Activated T-cell treated with anti-CD3 and anti-CD28 coated beads, Interleukin-2, amount 50 U/mL, for 72 hours (primary cell): Measurements from ENCODE around the gene ARPC4. TPM values are rescaled to one million over a fixed set of nuclear protein-coding genes. Genes with fewer than 3 reads are reported as not detected.

Source experiments
- ATAC-seq, 2 donors: fragments of 150-1000 bp; cut with Tn5 transposase; replicated peaks in 1 of 2; 2 replicates each; pipeline ENCODE4 v1.10.0; 2021; ENCODE audit warnings: moderate library complexity in 2 of 2, mild to moderate bottlenecking in 1 of 2
- DNase-seq, 2 donors: peaks; one replicate each; pipeline ENCODE4 v3.0.0; 2021 to 2022; ENCODE audit warnings: mixed read lengths in 1 of 2
- H3K27ac Mint-ChIP-seq: one replicate; pipeline ENCODE4 v1.8.0; 2022; ENCODE audit warnings: mild to moderate bottlenecking, moderate library complexity, mixed read lengths
- H3K27me3 Mint-ChIP-seq: one replicate; pipeline ENCODE4 v1.8.0; 2022; ENCODE audit warnings: low read depth, mixed read lengths
- H3K36me3 Mint-ChIP-seq, 2 donors: one replicate each; pipeline ENCODE4 v1.8.0; 2022; ENCODE audit warnings: mixed read lengths in 2 of 2, mild to moderate bottlenecking in 1 of 2; ENCODE audit not compliant: insufficient read depth in 2 of 2
- H3K4me1 Mint-ChIP-seq: one replicate; pipeline ENCODE4 v1.8.0; 2022; ENCODE audit warnings: low read depth, mixed read lengths
- H3K4me3 Mint-ChIP-seq, 2 donors: one replicate each; pipeline ENCODE4 v1.8.0; 2022; ENCODE audit warnings: mild to moderate bottlenecking in 2 of 2, mixed read lengths in 2 of 2, moderate library complexity in 2 of 2
- H3K9me3 Mint-ChIP-seq, 2 donors: one replicate each; pipeline ENCODE4 v1.8.0; 2022; ENCODE audit warnings: mixed read lengths in 2 of 2
- total RNA-seq, 2 donors: library from RNA; stranded (reverse); gene quantifications; one replicate each; pipeline ENCODE4 v1.2.3, GENCODE V29; 2022

ARPC4 gene
- total RNA-seq, 2 donors from 2014 or later = 168 to 176 TPM

GRCh38 chr3:9786825-9787669, 5.8 kb upstream of the ARPC4 start:
- ATAC-seq = peak in 1 of 2 donors; percentile 0
- Mint-ChIP-seq H3K9me3 (no peaks in the 10 kb centered on the region), H3K4me3 (peak overlapping the region; percentile 45 to 52), H3K27ac (peak overlapping the region; percentile 25), H3K36me3 (peaks cover 30 to 39% of the 10 kb centered on the region in 2 donors), H3K4me1 (peaks cover 75% of the 10 kb centered on the region), H3K27me3 (no peaks in the 10 kb centered on the region)
- DNase-seq = no peak

GRCh38 chr3:9787714-9788113, 5.2 kb upstream of the ARPC4 start:
- ATAC-seq (peak; percentile 56 to 67), DNase-seq (peak in 1 of 2 donors; percentile 57)
- peak overlapping the region; percentile 25 for H3K27ac Mint-ChIP-seq
- peak overlapping the region; percentile 45 to 52 for H3K4me3 Mint-ChIP-seq
- peaks cover 69% of the 10 kb centered on the region for H3K4me1 Mint-ChIP-seq
- no peaks in the 10 kb centered on the region for H3K9me3 Mint-ChIP-seq
- no peaks in the 10 kb centered on the region for H3K27me3 Mint-ChIP-seq
- H3K36me3 Mint-ChIP-seq = peaks cover 26 to 39% of the 10 kb centered on the region in 2 donors

GRCh38 chr3:9791127-9791526, 1.8 kb upstream of the ARPC4 start:
- H3K4me3 Mint-ChIP-seq = peak overlapping the region; percentile 91 to 95
- H3K27ac Mint-ChIP-seq = no peak overlapping the region
- H3K4me1 Mint-ChIP-seq = peaks cover 84% of the 10 kb centered on the region
- ATAC-seq (no peak), DNase-seq (no peak)
- no peaks in the 10 kb centered on the region for H3K27me3 Mint-ChIP-seq
- peaks cover 31 to 42% of the 10 kb centered on the region in 2 donors for H3K36me3 Mint-ChIP-seq
- no peaks in the 10 kb centered on the region for H3K9me3 Mint-ChIP-seq

- Mint-ChIP-seq H3K36me3 (peaks cover 28 to 36% of the 10 kb centered on the region in 2 donors), H3K4me3 (peak overlapping the region; percentile 91 to 95), H3K27ac (peak overlapping the region; percentile 98), H3K27me3 (no peaks in the 10 kb centered on the region), H3K4me1 (peaks cover 83% of the 10 kb centered on the region), H3K9me3 (no peaks in the 10 kb centered on the region)
- no peak for DNase-seq
- ATAC-seq = no peak
Measured at GRCh38 chr3:9791790-9792404, 985 bp upstream of the ARPC4 start.

GRCh38 chr3:9793161-9793781, 389 bp downstream of the ARPC4 start:
- H3K27ac Mint-ChIP-seq = peak overlapping the region; percentile 98
- H3K27me3 Mint-ChIP-seq = no peaks in the 10 kb centered on the region
- no peaks in the 10 kb centered on the region for H3K9me3 Mint-ChIP-seq
- H3K4me3 Mint-ChIP-seq = peak overlapping the region; percentile 91 to 95
- DNase-seq (peak in 1 of 2 donors; percentile 39), ATAC-seq (peak in 1 of 2 donors; percentile 21)
- peaks cover 78% of the 10 kb centered on the region for H3K4me1 Mint-ChIP-seq
- H3K36me3 Mint-ChIP-seq = peaks cover 32 to 35% of the 10 kb centered on the region in 2 donors

GRCh38 chr3:9794400-9794799, 1.5 kb downstream of the ARPC4 start:
- peak overlapping the region; percentile 98 for H3K27ac Mint-ChIP-seq
- peaks cover 29 to 36% of the 10 kb centered on the region in 2 donors for H3K36me3 Mint-ChIP-seq
- no peaks in the 10 kb centered on the region for H3K9me3 Mint-ChIP-seq

GRCh38 chr3:9795207-9795606, 2.3 kb downstream of the ARPC4 start:
- H3K27ac Mint-ChIP-seq = peak overlapping the region; percentile 96
- peak overlapping the region; percentile 53 to 80 for H3K4me3 Mint-ChIP-seq
- H3K9me3 Mint-ChIP-seq = no peaks in the 10 kb centered on the region
- ATAC-seq (no peak), DNase-seq (no peak)
- peaks cover 59% of the 10 kb centered on the region for H3K4me1 Mint-ChIP-seq
- H3K27me3 Mint-ChIP-seq = no peaks in the 10 kb centered on the region
- H3K36me3 Mint-ChIP-seq = peaks cover 25 to 35% of the 10 kb centered on the region in 2 donors

More at GRCh38 chr3:9794400-9794799, 1.5 kb downstream of the ARPC4 start:
- peaks cover 67% of the 10 kb centered on the region for H3K4me1 Mint-ChIP-seq
- DNase-seq (no peak), ATAC-seq (no peak)
- no peaks in the 10 kb centered on the region for H3K27me3 Mint-ChIP-seq
- H3K4me3 Mint-ChIP-seq = peak overlapping the region; percentile 91 to 95

GRCh38 chr3:9797196-9797945, 4.5 kb downstream of the ARPC4 start:
- H3K4me1 Mint-ChIP-seq = peaks cover 41% of the 10 kb centered on the region
- H3K9me3 Mint-ChIP-seq = no peaks in the 10 kb centered on the region
- ATAC-seq = no peak
- peaks cover 19 to 40% of the 10 kb centered on the region in 2 donors for H3K36me3 Mint-ChIP-seq
- no peaks in the 10 kb centered on the region for H3K27me3 Mint-ChIP-seq
- no peak for DNase-seq
- no peak overlapping the region for H3K4me3 Mint-ChIP-seq
- H3K27ac Mint-ChIP-seq = no peak overlapping the region

GRCh38 chr3:9800529-9800928, 7.6 kb downstream of the ARPC4 start:
- H3K4me1 Mint-ChIP-seq = peaks cover 24% of the 10 kb centered on the region
- H3K27me3 Mint-ChIP-seq = no peaks in the 10 kb centered on the region
- no peak overlapping the region for H3K27ac Mint-ChIP-seq
- H3K4me3 Mint-ChIP-seq = no peak overlapping the region
- peaks cover 17 to 41% of the 10 kb centered on the region in 2 donors for H3K36me3 Mint-ChIP-seq
- no peak for DNase-seq
- H3K9me3 Mint-ChIP-seq = no peaks in the 10 kb centered on the region
- ATAC-seq = no peak

GRCh38 chr3:9803494-9803893, 10.6 kb downstream of the ARPC4 start:
- Mint-ChIP-seq H3K4me3 (no peak overlapping the region), H3K9me3 (no peaks in the 10 kb centered on the region), H3K27me3 (no peaks in the 10 kb centered on the region), H3K36me3 (peaks cover 12 to 40% of the 10 kb centered on the region in 2 donors), H3K27ac (no peak overlapping the region), H3K4me1 (peaks cover 23% of the 10 kb centered on the region)
- DNase-seq (no peak), ATAC-seq (no peak)

GRCh38 chr3:9804996-9805395, 12.1 kb downstream of the ARPC4 start:
- Mint-ChIP-seq H3K4me1 (peaks cover 35% of the 10 kb centered on the region), H3K9me3 (no peaks in the 10 kb centered on the region), H3K27ac (no peak overlapping the region), H3K27me3 (no peaks in the 10 kb centered on the region), H3K36me3 (peaks cover 12 to 30% of the 10 kb centered on the region in 2 donors), H3K4me3 (no peak overlapping the region)
- ATAC-seq (no peak), DNase-seq (no peak)

- Mint-ChIP-seq H3K27ac (no peak overlapping the region), H3K4me1 (peaks cover 43% of the 10 kb centered on the region), H3K36me3 (peaks cover 13 to 30% of the 10 kb centered on the region in 2 donors), H3K9me3 (no peaks in the 10 kb centered on the region), H3K27me3 (no peaks in the 10 kb centered on the region), H3K4me3 (no peak overlapping the region)
- no peak for DNase-seq
- ATAC-seq = no peak
Measured at GRCh38 chr3:9806137-9806536, 13.3 kb downstream of the ARPC4 start.
